A673 (cell line): ENCODE data around the gene TMEM121B. TPM values are rescaled to one million over a fixed set of nuclear protein-coding genes. Genes with fewer than 3 reads are reported as not detected.

Experiments used
- BruUV-seq: library from RNA; stranded (reverse); fragments of 400-500 nt; replicated peaks from 2 replicates; lab custom pipeline; 2021; lab: Mats Ljungman, UMichigan
- CTCF ChIA-PET: fragments of 300-600 bp; sonication (Branson Sonifier 250); formaldehyde crosslinking; loops from one replicate; lab custom pipeline; 2022; ENCODE audit warnings: antibody characterized with exemption; lab: Charles Lee
- POLR2A ChIA-PET: fragments of 300-600 bp; sonication (Branson Sonifier 250); formaldehyde crosslinking; loops from one replicate; lab custom pipeline; 2022; ENCODE audit warnings: antibody characterized with exemption; ENCODE audit not compliant: low non-redundant PET; lab: Charles Lee
- DNase-seq: peaks from one replicate; pipeline ENCODE4 v3.0.0-alpha.2; 2015; ENCODE audit warnings: low spot score
- H3K27ac ChIP-seq: fragments of 200-600 bp; sonication (generic); 2 replicates; pipeline ENCODE4 v1.5.1; 2016; ENCODE audit warnings: mixed run types, low read depth, mild to moderate bottlenecking, mixed read lengths, antibody characterized with exemption, low read length; ENCODE audit not compliant: poor library complexity, severe bottlenecking
- H3K27me3 ChIP-seq: fragments of 200-600 bp; sonication (generic); replicated peaks from 2 replicates; pipeline ENCODE4 v1.6.1; 2017; ENCODE audit warnings: mixed run types, low read depth, mild to moderate bottlenecking, mixed read lengths, antibody characterized with exemption, low read length; ENCODE audit not compliant: insufficient read depth, poor library complexity
- H3K36me3 ChIP-seq: fragments of 200-600 bp; sonication (generic); 2 replicates; pipeline ENCODE4 v1.6.1; 2016; ENCODE audit warnings: mixed run types, mild to moderate bottlenecking, mixed read lengths, antibody characterized with exemption, low read length; ENCODE audit not compliant: insufficient read depth, poor library complexity, severe bottlenecking
- H3K4me1 ChIP-seq: fragments of 200-600 bp; sonication (generic); 2 replicates; pipeline ENCODE4 v1.6.1; 2017; ENCODE audit warnings: mixed run types, mild to moderate bottlenecking, mixed read lengths, antibody characterized with exemption, low read length; ENCODE audit not compliant: insufficient read depth, poor library complexity, severe bottlenecking
- H3K4me3 ChIP-seq: fragments of 200-600 bp; sonication (generic); 2 replicates; pipeline ENCODE4 v1.5.1; 2016; ENCODE audit warnings: low read depth, mixed run types, mild to moderate bottlenecking, mixed read lengths, low read length; ENCODE audit not compliant: poor library complexity, severe bottlenecking
- H3K9me3 ChIP-seq: fragments of 200-600 bp; sonication (generic); 2 replicates; pipeline ENCODE4 v1.6.1; 2016; ENCODE audit warnings: mixed run types, low read depth, mild to moderate bottlenecking, mixed read lengths, antibody characterized with exemption, low read length; ENCODE audit not compliant: poor library complexity, severe bottlenecking
- CTCF ChIP-seq: fragments of 300-800, 200-600 bp; sonication (generic); conservative IDR thresholded peaks from 2 replicates; pipeline ENCODE4 v1.5.1; 2017; ENCODE audit warnings: low read depth, mild to moderate bottlenecking, antibody characterized with exemption, low read length, moderate library complexity, mixed read lengths
- EZH2 ChIP-seq: fragments of 200-600 bp; sonication (generic); IDR thresholded peaks from 2 replicates; pipeline ENCODE4 v1.6.1; 2017; ENCODE audit warnings: borderline replicate concordance, low read depth, mild to moderate bottlenecking, mixed read lengths, antibody characterized with exemption, low read length; ENCODE audit not compliant: poor library complexity, severe bottlenecking
- intact Hi-C: fragments of 100-400 bp; cut with micrococcal nuclease; formaldehyde crosslinking; loops from one replicate; pipeline ENCODE4 v1.10.0; 2022; ENCODE audit not compliant: unreplicated experiment
- total RNA-seq: library from RNA; stranded (reverse); gene quantifications from 2 replicates; pipeline ENCODE4 v1.2.3, GENCODE V29; 2021

The TMEM121B gene
- total RNA-seq, 1 experiment from 2014 or later = 2.5 TPM

GRCh38 chr22:17115236-17115635 is 5.9 kb downstream of the TMEM121B start:
- Histone ChIP-seq H3K4me3 (no peak overlapping the region), H3K4me1 (no peaks in the 10 kb centered on the region), H3K27me3 (no peaks in the 10 kb centered on the region), H3K9me3 (no peaks in the 10 kb centered on the region), H3K36me3 (no peaks in the 10 kb centered on the region), H3K27ac (no peak overlapping the region)
- intact Hi-C loops = loop anchor here (10.0 kb wide), 1 partner anchor 390 kb away; no protein-coding TSS in a partner anchor
- CTCF ChIA-PET = no interaction called here
- DNase-seq = no peak
- TF ChIP-seq EZH2 (no peak), CTCF (no peak)
- POLR2A ChIA-PET = no interaction called here
- BruUV-seq = no TSS peak

GRCh38 chr22:17114898-17115235 is 6.3 kb downstream of the TMEM121B start:
- Histone ChIP-seq H3K4me1 (no peaks in the 10 kb centered on the region), H3K27ac (no peak overlapping the region), H3K9me3 (no peaks in the 10 kb centered on the region), H3K27me3 (no peaks in the 10 kb centered on the region), H3K4me3 (no peak overlapping the region), H3K36me3 (no peaks in the 10 kb centered on the region)
- TF ChIP-seq CTCF = no peak
- no peak for TF ChIP-seq EZH2
- no peak for DNase-seq
- POLR2A ChIA-PET = no interaction called here
- no TSS peak for BruUV-seq
- intact Hi-C loops = loop anchor here (10.0 kb wide), 1 partner anchor 390 kb away; no protein-coding TSS in a partner anchor
- CTCF ChIA-PET = no interaction called here

GRCh38 chr22:17114173-17114897 is 6.8 kb downstream of the TMEM121B start:
- POLR2A ChIA-PET = no interaction called here

More at GRCh38 chr22:17114173-17114897, 6.8 kb downstream of the TMEM121B start:
- CTCF ChIA-PET = no interaction called here
- Histone ChIP-seq H3K9me3 (no peaks in the 10 kb centered on the region), H3K36me3 (no peaks in the 10 kb centered on the region), H3K27ac (no peak overlapping the region), H3K27me3 (no peaks in the 10 kb centered on the region), H3K4me3 (no peak overlapping the region), H3K4me1 (no peaks in the 10 kb centered on the region)
- no TSS peak for BruUV-seq
- DNase-seq = no peak
- TF ChIP-seq EZH2 (no peak), CTCF (no peak)
- intact Hi-C loops = loop anchor here (10.0 kb wide), 1 partner anchor 390 kb away; no protein-coding TSS in a partner anchor
